Measurements from ENCODE around the gene TUBG2.

- TF ChIP-seq CTCF (IDR thresholded peaks at IDR 0.05; ENCODE audit: insufficient read depth, low read length, poor library complexity, severe bottlenecking) (no peak), EZH2phosphoT487 (conservative IDR thresholded peaks at IDR 0.05; ENCODE audit: low read length) (no peak)
These were observed 19.5 kb upstream of the TUBG2 start for GRCh38 chr17:42639525-42640113.
